ENCODE results near the gene ZRANB2. TPM values are rescaled to one million over a fixed set of nuclear protein-coding genes. Genes with fewer than 3 reads are reported as not detected.

ZRANB2 gene
- total and polyA plus RNA-seq, 4 donors: 12.7 to 44.3 (median 30.2) TPM

DNA sequence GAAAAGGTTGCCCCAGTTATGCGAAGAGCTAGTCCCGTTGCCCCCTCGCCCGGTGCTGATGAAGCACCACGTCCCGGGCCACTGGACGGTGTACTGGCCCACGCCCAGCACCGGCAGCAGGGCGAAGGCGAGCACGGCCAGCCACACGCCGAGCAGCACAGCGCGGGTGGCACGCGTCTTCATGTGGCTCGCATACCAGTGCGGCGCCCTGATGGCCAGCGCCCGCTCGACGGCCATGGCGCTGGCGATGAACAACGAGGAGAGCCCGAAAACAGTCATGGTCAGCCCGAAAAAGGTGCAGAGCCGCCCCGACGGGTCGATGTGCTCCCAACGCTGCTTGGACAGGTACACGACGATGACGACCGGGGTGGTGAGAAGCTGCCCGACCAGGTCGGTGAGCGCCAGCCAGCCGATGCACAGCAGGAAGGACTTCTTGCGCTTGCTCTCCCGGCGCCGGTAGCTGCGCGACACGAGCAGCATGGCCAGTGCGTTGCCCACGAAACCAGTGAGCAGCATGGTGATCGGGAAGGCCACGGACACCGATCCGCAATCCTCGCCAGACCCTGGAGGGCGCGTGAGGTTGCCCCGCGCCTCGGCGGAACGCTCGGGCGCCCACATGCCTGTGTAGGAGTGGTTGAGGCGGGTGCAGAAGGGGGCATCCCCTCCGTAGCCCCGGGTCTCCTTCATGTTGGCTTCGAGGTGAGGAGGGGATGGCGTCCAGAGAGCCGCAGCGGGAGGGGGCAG lies 33.8 kb downstream of the ZRANB2 start:
- Histone ChIP-seq H3K4me1 (ENCODE audit: control insufficient read depth in 4 of 4, insufficient read depth in 4 of 4, low read length in 3 of 4) (peaks cover 6 to 14% (median 10%) of the 10 kb centered on the region in 4 donors), H3K27me3 (ENCODE audit: control insufficient read depth in 4 of 4, insufficient read depth in 4 of 4, low read length in 3 of 4) (peaks cover 0 to 12% (median 2%) of the 10 kb centered on the region in 4 donors), H3K4me3 (ENCODE audit: low read depth in 1 of 3, low read length in 3 of 3) (peak overlapping the region in 2 of 3 donors; percentile 2 to 45), H3K27ac (ENCODE audit: low read depth in 1 of 2, low read length in 2 of 2) (no peak overlapping the region), H3K9ac (ENCODE audit: low read depth in 1 of 2, low read length in 2 of 2) (no peak overlapping the region), H3K9me3 (ENCODE audit: control insufficient read depth in 4 of 4, low read length in 3 of 4) (no peaks in the 10 kb centered on the region), H3K36me3 (ENCODE audit: control insufficient read depth in 4 of 4, insufficient read depth in 3 of 4, low read depth in 1 of 4, low read length in 3 of 4) (no peaks in the 10 kb centered on the region)
- DNase-seq (ENCODE audit: low spot score): no peak
- WGBS: 7% methylated on average over 73 of the region's 73 CpGs
- TF ChIP-seq FOXA1 (IDR thresholded peaks at IDR 0.05): no peak
- TF ChIP-seq SP1 (IDR thresholded peaks at IDR 0.05): no peak
- TF ChIP-seq, protein P1, sequence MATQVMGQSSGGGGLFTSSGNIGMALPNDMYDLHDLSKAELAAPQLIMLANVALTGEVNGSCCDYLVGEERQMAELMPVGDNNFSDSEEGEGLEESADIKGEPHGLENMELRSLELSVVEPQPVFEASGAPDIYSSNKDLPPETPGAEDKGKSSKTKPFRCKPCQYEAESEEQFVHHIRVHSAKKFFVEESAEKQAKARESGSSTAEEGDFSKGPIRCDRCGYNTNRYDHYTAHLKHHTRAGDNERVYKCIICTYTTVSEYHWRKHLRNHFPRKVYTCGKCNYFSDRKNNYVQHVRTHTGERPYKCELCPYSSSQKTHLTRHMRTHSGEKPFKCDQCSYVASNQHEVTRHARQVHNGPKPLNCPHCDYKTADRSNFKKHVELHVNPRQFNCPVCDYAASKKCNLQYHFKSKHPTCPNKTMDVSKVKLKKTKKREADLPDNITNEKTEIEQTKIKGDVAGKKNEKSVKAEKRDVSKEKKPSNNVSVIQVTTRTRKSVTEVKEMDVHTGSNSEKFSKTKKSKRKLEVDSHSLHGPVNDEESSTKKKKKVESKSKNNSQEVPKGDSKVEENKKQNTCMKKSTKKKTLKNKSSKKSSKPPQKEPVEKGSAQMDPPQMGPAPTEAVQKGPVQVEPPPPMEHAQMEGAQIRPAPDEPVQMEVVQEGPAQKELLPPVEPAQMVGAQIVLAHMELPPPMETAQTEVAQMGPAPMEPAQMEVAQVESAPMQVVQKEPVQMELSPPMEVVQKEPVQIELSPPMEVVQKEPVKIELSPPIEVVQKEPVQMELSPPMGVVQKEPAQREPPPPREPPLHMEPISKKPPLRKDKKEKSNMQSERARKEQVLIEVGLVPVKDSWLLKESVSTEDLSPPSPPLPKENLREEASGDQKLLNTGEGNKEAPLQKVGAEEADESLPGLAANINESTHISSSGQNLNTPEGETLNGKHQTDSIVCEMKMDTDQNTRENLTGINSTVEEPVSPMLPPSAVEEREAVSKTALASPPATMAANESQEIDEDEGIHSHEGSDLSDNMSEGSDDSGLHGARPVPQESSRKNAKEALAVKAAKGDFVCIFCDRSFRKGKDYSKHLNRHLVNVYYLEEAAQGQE (IDR thresholded peaks at IDR 0.05): no peak
- TF ChIP-seq TAF1 (conservative IDR thresholded peaks at IDR 0.05): no peak
- no peak for TF ChIP-seq FOXA2 (IDR thresholded peaks at IDR 0.05)
- no peak for TF ChIP-seq GABPA (IDR thresholded peaks at IDR 0.05 in 1 of 2, conservative IDR thresholded peaks at IDR 0.05 in 1 of 2)
- TF ChIP-seq, protein P2, sequence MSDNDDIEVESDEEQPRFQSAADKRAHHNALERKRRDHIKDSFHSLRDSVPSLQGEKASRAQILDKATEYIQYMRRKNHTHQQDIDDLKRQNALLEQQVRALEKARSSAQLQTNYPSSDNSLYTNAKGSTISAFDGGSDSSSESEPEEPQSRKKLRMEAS (IDR thresholded peaks at IDR 0.05): no peak
- no peak for TF ChIP-seq HNF4A (conservative IDR thresholded peaks at IDR 0.05)
- no peak for TF ChIP-seq NR2F2 (IDR thresholded peaks at IDR 0.05)
- TF ChIP-seq EGR1 (IDR thresholded peaks at IDR 0.05; ENCODE audit: low read depth in 2 of 2): no peak
- TF ChIP-seq, protein P3, sequence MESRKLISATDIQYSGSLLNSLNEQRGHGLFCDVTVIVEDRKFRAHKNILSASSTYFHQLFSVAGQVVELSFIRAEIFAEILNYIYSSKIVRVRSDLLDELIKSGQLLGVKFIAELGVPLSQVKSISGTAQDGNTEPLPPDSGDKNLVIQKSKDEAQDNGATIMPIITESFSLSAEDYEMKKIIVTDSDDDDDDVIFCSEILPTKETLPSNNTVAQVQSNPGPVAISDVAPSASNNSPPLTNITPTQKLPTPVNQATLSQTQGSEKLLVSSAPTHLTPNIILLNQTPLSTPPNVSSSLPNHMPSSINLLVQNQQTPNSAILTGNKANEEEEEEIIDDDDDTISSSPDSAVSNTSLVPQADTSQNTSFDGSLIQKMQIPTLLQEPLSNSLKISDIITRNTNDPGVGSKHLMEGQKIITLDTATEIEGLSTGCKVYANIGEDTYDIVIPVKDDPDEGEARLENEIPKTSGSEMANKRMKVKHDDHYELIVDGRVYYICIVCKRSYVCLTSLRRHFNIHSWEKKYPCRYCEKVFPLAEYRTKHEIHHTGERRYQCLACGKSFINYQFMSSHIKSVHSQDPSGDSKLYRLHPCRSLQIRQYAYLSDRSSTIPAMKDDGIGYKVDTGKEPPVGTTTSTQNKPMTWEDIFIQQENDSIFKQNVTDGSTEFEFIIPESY (IDR thresholded peaks at IDR 0.05): no peak

DNA sequence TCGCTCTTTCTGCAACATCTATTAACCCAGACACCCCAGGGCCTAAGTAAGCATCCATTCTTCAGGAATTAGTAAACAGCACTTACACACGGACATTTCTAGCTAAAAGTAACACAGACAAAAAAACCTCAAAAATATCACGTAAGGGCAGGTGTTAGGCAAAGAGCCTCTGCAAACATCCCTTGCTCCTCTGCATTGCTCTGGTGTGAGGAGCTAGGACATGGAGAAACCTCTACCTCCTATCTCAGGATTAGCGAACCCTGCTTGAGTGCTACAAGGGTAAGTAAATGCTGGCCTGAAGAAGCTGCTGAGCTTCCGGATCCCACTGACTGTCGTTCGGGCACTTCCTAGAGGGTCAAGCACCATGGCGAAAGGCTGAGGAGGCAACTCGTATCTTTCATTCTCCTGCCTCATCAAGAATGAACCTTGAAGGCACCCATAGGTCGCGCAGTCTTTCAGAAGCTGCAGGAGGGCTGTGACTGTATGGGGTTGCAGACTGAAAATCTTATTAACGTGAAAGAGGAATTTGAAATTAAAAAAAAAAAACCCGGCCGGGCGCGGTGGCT lies 35.3 kb downstream of the ZRANB2 start:
- TF ChIP-seq, protein P3 (IDR thresholded peaks at IDR 0.05): no peak
- TF ChIP-seq, protein P1 (IDR thresholded peaks at IDR 0.05): no peak
- TF ChIP-seq SP1 (IDR thresholded peaks at IDR 0.05): no peak
- TF ChIP-seq RAD21 (IDR thresholded peaks at IDR 0.05): no peak
- TF ChIP-seq TAF1 (conservative IDR thresholded peaks at IDR 0.05): no peak
- 74% methylated on average over 16 of the region's 16 CpGs for WGBS
- DNase-seq (ENCODE audit: low spot score): no peak
- Histone ChIP-seq H3K27ac (ENCODE audit: low read depth in 1 of 2, low read length in 2 of 2) (no peak overlapping the region), H3K27me3 (ENCODE audit: control insufficient read depth in 4 of 4, insufficient read depth in 4 of 4, low read length in 3 of 4) (peaks cover 0 to 12% (median 2%) of the 10 kb centered on the region in 4 donors), H3K36me3 (ENCODE audit: control insufficient read depth in 4 of 4, insufficient read depth in 3 of 4, low read depth in 1 of 4, low read length in 3 of 4) (no peaks in the 10 kb centered on the region), H3K4me1 (ENCODE audit: control insufficient read depth in 4 of 4, insufficient read depth in 4 of 4, low read length in 3 of 4) (peaks cover 6 to 14% (median 10%) of the 10 kb centered on the region in 4 donors), H3K9ac (ENCODE audit: low read depth in 1 of 2, low read length in 2 of 2) (no peak overlapping the region), H3K9me3 (ENCODE audit: control insufficient read depth in 4 of 4, low read length in 3 of 4) (no peaks in the 10 kb centered on the region), H3K4me3 (ENCODE audit: low read depth in 1 of 3, low read length in 3 of 3) (no peak overlapping the region)

Data from liver (tissue), 9 donors.